Measurements from ENCODE around the gene POLR3K. TPM values are rescaled to one million over a fixed set of nuclear protein-coding genes. Genes with fewer than 3 reads are reported as not detected.

Gene POLR3K
- total RNA-seq, 1 experiment from 2014 or later, result 53.6 TPM

- Histone ChIP-seq H3K18ac (ENCODE audit: insufficient read length, low read depth, low read length) (no peak overlapping the region), H2BK5ac (ENCODE audit: insufficient read length, low read length) (no peak overlapping the region), H3K79me1 (ENCODE audit: insufficient read depth, low read depth, low read length, poor library complexity, severe bottlenecking) (no peaks in the 10 kb centered on the region), H3K9ac (ENCODE audit: extremely low read depth, insufficient read length, low read length) (no peak overlapping the region), H2BK120ac (ENCODE audit: low read depth, low read length, poor library complexity, severe bottlenecking) (no peak overlapping the region), H3K14ac (ENCODE audit: insufficient read depth, low read length) (no peak overlapping the region), H2BK20ac (ENCODE audit: low read depth, low read length, poor library complexity, severe bottlenecking) (no peak overlapping the region), H2BK15ac (ENCODE audit: low read depth, low read length) (no peak overlapping the region), H3K9me3 (ENCODE audit: control insufficient read depth, low read depth, low read length) (no peaks in the 10 kb centered on the region), H3K4me1 (ENCODE audit: insufficient read depth, low read length) (no peaks in the 10 kb centered on the region), H2AK5ac (ENCODE audit: insufficient read length, low read length) (no peak overlapping the region), H2AFZ (ENCODE audit: low read length) (no peak overlapping the region), H3K79me2 (ENCODE audit: insufficient read depth, low read length) (no peaks in the 10 kb centered on the region), H2BK12ac (ENCODE audit: insufficient read length, low read depth, low read length) (no peak overlapping the region), H3K27me3 (ENCODE audit: insufficient read depth, low read length) (no peaks in the 10 kb centered on the region), H3K56ac (ENCODE audit: insufficient read length, low read depth, low read length) (no peak overlapping the region), H3K27ac (ENCODE audit: insufficient read length, low read depth, low read length) (no peak overlapping the region), H3T11ph (ENCODE audit: low read length) (no peak overlapping the region), H3K23ac (ENCODE audit: insufficient read length, low read depth, low read length) (no peak overlapping the region), H4K91ac (ENCODE audit: insufficient read length, low read depth, low read length) (no peak overlapping the region), H3K4ac (ENCODE audit: low read depth, low read length) (no peak overlapping the region), H4K20me1 (ENCODE audit: control insufficient read depth, insufficient read depth, insufficient read length) (no peaks in the 10 kb centered on the region), H3K4me2 (ENCODE audit: insufficient read depth, insufficient read length, low read length) (no peak overlapping the region), H4K8ac (replicated peaks; ENCODE audit: insufficient read length, low read depth, low read length) (no peak overlapping the region), H3K23me2 (ENCODE audit: insufficient read length, low read depth, low read length, poor library complexity, severe bottlenecking) (no peaks in the 10 kb centered on the region), H4K5ac (ENCODE audit: insufficient read length, low read depth, low read length) (no peak overlapping the region)
- Mint-ChIP-seq H3K36me3 (ENCODE audit: insufficient read depth in 1 of 3, low read depth in 3 of 3) (peaks cover 26 to 71% (median 67%) of the 10 kb centered on the region in 3 experiments; a peak in 6 of 7 replicates), H3K27ac (no peak overlapping the region), H3K27me3 (ENCODE audit: low read depth) (peaks cover 1% of the 10 kb centered on the region; the same call in 1 of the 2 replicates), H3K9me3 (no peaks in the 10 kb centered on the region), H3K4me3 (no peak overlapping the region; a peak in 1 of 5 replicates), H3K4me1 (no peaks in the 10 kb centered on the region)
- no CpG with 5 or more reads among the region's 11 CpGs for WGBS (ENCODE audit: extremely low coverage, insufficient read length, low lambda C conversion rate)
- DNase-seq, result no peak
- TF ChIP-seq CTCF (conservative IDR thresholded peaks at IDR 0.05), result no peak
Measured at GRCh38 chr16:60166-60565, 6.8 kb upstream of the POLR3K start.

Data from H9 (cell line).